GM18508 (cell line): ENCODE results near the gene RGL1.

Experiments used
- ATAC-seq: cut with Tn5 transposase; IDR thresholded peaks from one replicate; pipeline ENCODE4 v1.9.1; 2021; ENCODE audit warnings: moderate number of reproducible peaks; ENCODE audit not compliant: insufficient read depth, unreplicated experiment

RGL1 gene

GRCh38 chr1:183859119-183859518 lies 54.2 kb downstream of the RGL1 start:
- ATAC-seq: no peak

- ATAC-seq: no peak
These were observed 54.9 kb downstream of the RGL1 start for GRCh38 chr1:183859831-183860230.

GRCh38 chr1:183862967-183863366 lies 58.0 kb downstream of the RGL1 start:
- no peak for ATAC-seq

GRCh38 chr1:183863852-183864251 lies 58.9 kb downstream of the RGL1 start:
- no peak for ATAC-seq

GRCh38 chr1:183864611-183865010 lies 59.7 kb downstream of the RGL1 start:
- no peak for ATAC-seq

- ATAC-seq: no peak
These were observed 64.3 kb downstream of the RGL1 start for GRCh38 chr1:183869230-183869629.

- no peak for ATAC-seq
These were observed 64.7 kb downstream of the RGL1 start for GRCh38 chr1:183869664-183870063.

GRCh38 chr1:183870351-183871077 lies 65.6 kb downstream of the RGL1 start:
- no peak for ATAC-seq

- ATAC-seq: no peak
These were observed 66.2 kb downstream of the RGL1 start for GRCh38 chr1:183871142-183871541.

GRCh38 chr1:183871601-183872000 lies 66.7 kb downstream of the RGL1 start:
- no peak for ATAC-seq

GRCh38 chr1:183872403-183872802 lies 67.5 kb downstream of the RGL1 start:
- no peak for ATAC-seq

GRCh38 chr1:183873642-183874041 lies 68.7 kb downstream of the RGL1 start:
- ATAC-seq: peak; percentile 52

GRCh38 chr1:183876309-183876708 lies 71.4 kb downstream of the RGL1 start:
- no peak for ATAC-seq

- ATAC-seq: no peak
These were observed 72.3 kb downstream of the RGL1 start for GRCh38 chr1:183877053-183877720.

GRCh38 chr1:183879494-183879893 lies 74.6 kb downstream of the RGL1 start:
- no peak for ATAC-seq

- no peak for ATAC-seq
These were observed 75.0 kb downstream of the RGL1 start for GRCh38 chr1:183879966-183880365.

GRCh38 chr1:183880531-183881243 lies 75.8 kb downstream of the RGL1 start:
- no peak for ATAC-seq

GRCh38 chr1:183881387-183882131 lies 76.6 kb downstream of the RGL1 start:
- ATAC-seq: no peak

GRCh38 chr1:183882335-183883167 lies 77.6 kb downstream of the RGL1 start:
- ATAC-seq: no peak

GRCh38 chr1:183883623-183884022 lies 78.7 kb downstream of the RGL1 start:
- ATAC-seq: no peak
